ENCODE results near the gene GNL3L. TPM values are rescaled to one million over a fixed set of nuclear protein-coding genes. Genes with fewer than 3 reads are reported as not detected.

GNL3L gene
- total and polyA plus RNA-seq, 9 of the 15 experiments (the other 6 are each of a cell fraction or from before 2014, with no cell fraction given), result 11.5 to 81.7 (median 37.6) TPM

- Histone ChIP-seq H3K4me3 (no peak overlapping the region), H3K9me1 (ENCODE audit: control insufficient read depth, insufficient read depth, low read length) (no peaks in the 10 kb centered on the region), H3K79me2 (ENCODE audit: control insufficient read depth, insufficient read depth, low read length) (no peaks in the 10 kb centered on the region), H3K4me1 (replicated peaks in 1 of 2; ENCODE audit: control insufficient read depth in 2 of 2, insufficient read depth in 2 of 2, low read length in 2 of 2) (no peaks in the 10 kb centered on the region), H3K27ac (ENCODE audit: extremely low read depth, low read depth, low read length) (no peak overlapping the region), H3K27me3 (ENCODE audit: control insufficient read depth in 2 of 2, insufficient read depth in 2 of 2, low read length in 2 of 2) (no peaks in the 10 kb centered on the region), H2AFZ (ENCODE audit: low read depth, low read length) (no peak overlapping the region), H3K9ac (ENCODE audit: insufficient read depth in 1 of 2, low read depth in 2 of 2, low read length in 2 of 2) (no peak overlapping the region), H4K20me1 (replicated peaks; ENCODE audit: control insufficient read depth, insufficient read depth, low read length) (no peaks in the 10 kb centered on the region), H3K36me3 (ENCODE audit: control insufficient read depth, insufficient read depth, low read length) (peaks cover 40% of the 10 kb centered on the region; the same call in 2 of the 3 replicates), H3K9me3 (replicated peaks; ENCODE audit: control insufficient read depth, insufficient read depth, low read depth, low read length) (peaks cover 2% of the 10 kb centered on the region; the same call in 1 of the 2 replicates), H3K4me2 (ENCODE audit: insufficient read depth, low read length) (no peak overlapping the region)
- CTCF ChIA-PET (ENCODE audit: low intra/inter-chr PET ratio), result no interaction called here
- ATAC-seq, result no peak
- 83% methylated on average over 3 of the region's 5 CpGs for WGBS (ENCODE audit: insufficient coverage, low coverage, missing lambda C conversion rate)
- FAIRE-seq, result no peak
- POLR2A ChIA-PET, result no interaction called here
- in situ Hi-C loops (cut with MboI) (no loop called here), intact Hi-C loops (cut with micrococcal nuclease) (no loop called here)
- BruUV-seq (replicated peaks), result no TSS peak
- TF ChIP-seq RB1 (IDR thresholded peaks at IDR 0.05; ENCODE audit: low read depth) (no peak), JUNB (CRISPR knock-in tag; conservative IDR thresholded peaks at IDR 0.05) (no peak), MCM5 (IDR thresholded peaks at IDR 0.05; ENCODE audit: low read depth) (no peak), PKNOX1 (IDR thresholded peaks at IDR 0.05) (no peak), TCF7 (IDR thresholded peaks at IDR 0.05; ENCODE audit: borderline replicate concordance) (no peak), ERF (CRISPR knock-in tag; IDR thresholded peaks at IDR 0.05) (no peak), ZNF75A (CRISPR knock-in tag; IDR thresholded peaks at IDR 0.05) (no peak)
- TF ChIP-seq, protein P1, sequence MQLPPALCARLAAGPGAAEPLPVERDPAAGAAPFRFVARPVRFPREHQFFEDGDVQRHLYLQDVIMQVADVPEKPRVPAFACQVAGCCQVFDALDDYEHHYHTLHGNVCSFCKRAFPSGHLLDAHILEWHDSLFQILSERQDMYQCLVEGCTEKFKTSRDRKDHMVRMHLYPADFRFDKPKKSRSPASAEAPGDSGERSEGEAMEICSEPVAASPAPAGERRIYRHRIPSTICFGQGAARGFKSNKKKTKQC (CRISPR knock-in tag; IDR thresholded peaks at IDR 0.05), result no peak
- no peak for DNase-seq (ENCODE audit: extremely low read depth in 1 of 4, low spot score in 3 of 4)
These were observed 34.9 kb downstream of the GNL3L start for GRCh38 chrX:54564936-54565335.
